ENCODE data around the gene EYS.

The EYS gene

GRCh38 chr6:64197246-64197645, 1509.8 kb downstream of the EYS start:
- DNase-seq: no peak

DNA sequence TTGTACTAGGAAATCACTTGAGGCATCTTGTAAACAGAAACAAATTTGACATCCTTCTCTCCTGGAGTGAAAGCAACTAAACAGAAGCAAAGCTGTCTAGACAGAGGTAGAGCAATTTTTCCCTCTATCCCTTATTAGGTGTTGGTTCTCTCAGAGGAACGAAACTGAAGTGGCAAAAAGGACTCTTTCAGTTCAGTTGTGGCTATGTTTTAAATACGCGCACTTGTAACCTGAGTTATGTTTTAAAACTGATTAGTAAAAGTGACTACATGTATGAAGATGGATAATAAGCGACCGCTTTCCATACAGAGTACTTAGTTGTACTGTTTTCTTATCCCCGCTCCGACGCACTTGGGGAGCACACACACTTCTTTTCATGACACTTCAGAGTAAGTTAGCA, 1520.4 kb downstream of the EYS start:
- no peak for DNase-seq

DNA sequence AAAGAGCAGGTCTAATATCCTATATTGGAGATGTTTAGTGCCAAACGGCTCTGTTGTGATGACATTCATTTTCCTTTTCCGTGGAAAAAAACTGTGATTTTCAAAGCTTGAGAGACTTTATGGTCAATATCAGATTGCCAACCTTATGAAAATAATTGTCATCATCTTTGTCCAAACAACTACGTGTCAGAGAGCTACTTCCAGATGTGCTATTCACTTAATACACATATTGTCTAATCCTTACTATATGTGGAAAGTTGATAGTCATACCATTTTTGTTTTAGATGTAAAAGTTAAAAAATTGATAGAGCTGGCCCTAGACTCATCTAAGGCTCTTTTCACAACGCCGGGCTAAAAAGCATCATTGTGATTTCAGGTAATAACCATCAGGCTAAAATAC, 1521.4 kb downstream of the EYS start:
- no peak for DNase-seq

DNA sequence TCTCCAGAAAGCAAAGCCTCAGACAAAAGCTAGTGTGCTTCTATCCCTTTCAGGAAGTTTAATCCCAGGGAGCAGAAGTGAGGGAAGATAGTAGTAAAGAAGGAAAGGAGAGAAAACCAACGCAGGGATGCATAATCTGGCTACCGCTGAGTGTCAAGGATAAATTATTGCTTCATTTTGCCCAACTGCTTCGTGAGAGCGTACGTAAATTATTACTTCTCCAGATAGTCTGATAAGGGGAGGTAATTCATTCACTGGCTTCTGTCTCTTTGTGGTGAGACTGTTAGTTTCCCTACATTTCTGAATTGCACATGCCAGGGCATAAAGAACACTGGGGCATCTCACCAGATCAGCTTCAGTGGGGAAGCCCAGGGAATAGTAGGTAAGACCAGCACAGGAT, 1531.7 kb downstream of the EYS start:
- DNase-seq: no peak

DNA sequence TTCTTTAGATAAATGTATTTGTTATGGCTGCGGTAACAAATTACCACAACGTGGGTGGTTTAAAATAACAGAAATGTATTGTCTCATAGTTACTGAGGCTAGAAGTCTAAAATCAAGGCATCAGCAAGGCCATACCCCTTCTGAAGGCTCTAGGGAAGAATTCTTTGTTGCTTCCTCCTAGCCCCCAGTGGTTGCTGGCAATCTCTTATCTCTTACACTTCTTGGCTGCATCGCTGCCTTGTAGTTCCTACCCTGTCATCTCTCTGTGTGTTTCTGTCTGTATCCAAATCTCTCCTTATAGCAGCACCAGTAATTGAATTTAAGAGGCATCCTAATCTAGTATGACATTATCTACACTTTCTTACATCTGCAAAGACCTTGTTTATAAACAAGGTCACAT, 1536.7 kb downstream of the EYS start:
- peak; percentile 66 for DNase-seq

DNA sequence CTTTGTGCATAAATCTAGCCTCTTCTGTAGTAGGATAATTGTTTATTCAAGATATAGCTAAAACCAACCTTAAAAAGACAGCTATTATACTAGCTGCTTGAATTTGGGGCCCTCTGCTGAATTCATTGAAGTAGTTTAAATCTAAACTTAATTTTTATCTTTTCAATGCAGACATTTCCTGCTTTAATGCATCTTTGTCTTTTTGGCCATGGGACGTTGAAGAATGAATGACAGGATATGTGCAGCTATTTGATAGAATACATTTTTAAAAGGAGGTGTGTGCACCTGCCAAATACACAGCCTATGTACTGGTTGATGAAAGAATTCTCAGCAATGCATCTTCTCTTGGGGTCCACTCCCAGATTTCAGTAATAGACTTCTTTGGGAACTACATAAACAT, 1546.5 kb downstream of the EYS start:
- DNase-seq: peak; percentile 48

- peak; percentile 5 for DNase-seq
Measured at GRCh38 chr6:64155063-64155462, 1552.0 kb downstream of the EYS start.

DNA sequence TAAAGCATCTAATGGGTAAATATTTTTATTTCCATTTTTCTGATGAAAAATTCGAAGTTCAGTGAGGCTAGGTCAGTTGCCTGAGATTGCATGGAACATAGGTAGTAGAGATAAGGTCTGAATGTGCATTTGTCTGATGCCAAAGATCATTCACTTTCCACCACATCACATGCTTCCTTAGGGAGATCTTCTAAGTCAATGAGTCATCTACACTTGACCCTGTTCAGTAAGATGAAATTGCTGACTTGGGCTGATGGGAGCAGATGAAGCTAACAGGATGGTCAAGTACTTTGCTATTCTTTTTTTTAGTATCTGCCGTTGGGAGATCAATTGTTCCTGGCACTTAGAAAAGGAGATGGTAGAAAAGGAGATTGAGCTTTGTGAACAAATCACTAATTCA, 1560.2 kb downstream of the EYS start:
- no peak for DNase-seq

- no peak for DNase-seq
Measured at GRCh38 chr6:64146094-64146493, 1560.9 kb downstream of the EYS start.

GRCh38 chr6:64145658-64146057, 1561.4 kb downstream of the EYS start:
- DNase-seq: no peak

GRCh38 chr6:64143101-64143500, 1563.9 kb downstream of the EYS start:
- no peak for DNase-seq

- no peak for DNase-seq
Measured at GRCh38 chr6:64141680-64142079, 1565.3 kb downstream of the EYS start.

- DNase-seq: no peak
Measured at GRCh38 chr6:64128301-64129024, 1578.6 kb downstream of the EYS start.

DNA sequence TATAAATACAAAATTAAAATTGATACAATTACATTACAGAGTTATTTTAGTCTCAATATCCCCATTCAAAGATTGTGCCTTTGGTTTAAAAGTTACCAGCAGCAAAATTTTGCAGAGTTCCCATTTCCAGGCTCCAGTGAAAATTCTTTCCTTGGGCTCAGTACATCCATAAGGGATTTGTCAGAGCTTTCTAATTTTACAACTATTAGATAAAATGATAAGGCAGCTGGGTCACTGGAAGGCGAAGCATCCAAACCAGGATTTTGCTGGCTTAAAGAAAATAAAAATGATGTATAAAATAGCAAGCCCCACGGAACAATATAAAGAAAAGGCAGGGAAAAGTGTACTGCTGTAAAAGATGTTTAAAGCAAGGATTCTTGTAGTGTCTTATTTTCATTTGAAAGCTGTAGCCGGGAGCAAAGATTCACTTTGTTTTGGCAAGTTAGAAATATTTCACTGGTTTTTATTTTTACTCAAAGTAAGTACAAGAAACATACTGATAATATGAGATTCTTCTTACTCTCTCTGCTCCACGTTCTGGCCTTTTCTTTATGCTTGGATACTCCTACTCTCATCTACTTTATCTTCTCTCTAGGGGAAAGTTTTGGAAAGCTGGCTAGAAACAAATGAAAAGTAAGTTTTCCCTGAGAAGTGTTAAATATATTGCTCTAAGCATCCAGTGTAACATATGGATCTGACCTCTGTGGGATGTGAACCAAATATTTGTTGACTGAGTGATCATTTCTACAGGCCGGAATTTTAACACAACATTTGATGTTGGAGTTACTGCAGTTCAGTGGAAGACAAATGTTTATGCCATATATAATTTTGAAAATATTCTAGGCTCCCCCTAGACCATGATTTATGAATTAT, 1583.0 kb downstream of the EYS start:
- no peak for DNase-seq

GRCh38 chr6:64122712-64123375, 1584.2 kb downstream of the EYS start:
- no peak for DNase-seq

- DNase-seq: no peak
Measured at GRCh38 chr6:64121011-64121565, 1585.9 kb downstream of the EYS start.

DNA sequence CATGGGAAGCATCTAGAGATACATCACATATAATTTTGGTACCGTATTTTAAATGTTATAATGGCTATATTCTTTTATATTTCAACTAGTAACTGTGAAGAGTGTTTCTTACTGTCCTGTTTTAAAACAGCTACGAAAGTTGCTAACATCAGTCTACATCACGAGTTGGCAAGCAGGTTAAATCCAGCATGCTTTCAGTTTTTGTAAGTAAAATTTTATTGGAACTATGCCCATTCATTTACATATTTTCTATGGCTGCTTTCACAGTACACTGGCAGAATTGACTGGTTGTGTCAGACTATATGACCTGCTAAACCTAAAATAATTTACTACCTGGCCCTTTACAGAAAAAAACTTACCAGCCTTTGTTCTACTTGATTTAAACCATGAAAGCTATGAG, 1593.3 kb downstream of the EYS start:
- DNase-seq: no peak

- no peak for DNase-seq
Measured at GRCh38 chr6:64104051-64104450, 1603.0 kb downstream of the EYS start.

GRCh38 chr6:64103480-64103879, 1603.5 kb downstream of the EYS start:
- DNase-seq: no peak

- no peak for DNase-seq
Measured at GRCh38 chr6:64100702-64101303, 1606.2 kb downstream of the EYS start.

- no peak for DNase-seq
Measured at GRCh38 chr6:64090352-64090751, 1616.7 kb downstream of the EYS start.

- DNase-seq: no peak
Measured at GRCh38 chr6:64085126-64085525, 1621.9 kb downstream of the EYS start.

DNA sequence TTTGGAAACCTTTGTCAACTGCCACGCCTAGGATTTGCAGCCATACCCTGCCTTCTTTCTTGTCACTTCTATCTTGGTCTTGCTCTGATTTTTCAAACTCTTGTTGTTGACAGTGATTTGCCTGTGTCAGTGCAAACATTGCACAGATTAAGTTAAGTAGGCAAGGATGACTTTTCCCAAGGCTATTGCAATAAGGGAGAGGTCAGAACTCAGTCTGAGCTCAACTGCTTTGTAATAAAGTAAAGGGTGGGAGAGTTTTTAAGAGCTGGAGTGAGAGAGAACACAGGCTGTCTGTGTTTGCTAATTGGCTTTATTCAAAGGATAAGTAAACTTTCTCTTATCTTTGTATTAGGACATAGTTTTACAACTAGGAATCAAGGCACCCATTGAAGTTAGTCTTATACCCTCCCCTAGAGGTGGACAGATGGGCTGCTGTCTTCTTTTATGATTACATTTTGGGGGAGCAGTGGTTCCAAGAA, 1622.8 kb downstream of the EYS start:
- DNase-seq: no peak

Measured in hematopoietic multipotent progenitor cell treated with erythropoietin and hydrocortisone succinate and interleukin-3 and kit ligand, for 4 days (in vitro differentiated cells).